Progenitor cell of endocrine pancreas (in vitro differentiated cells): ENCODE measurements around the gene CDH4. TPM values are rescaled to one million over a fixed set of nuclear protein-coding genes. Genes with fewer than 3 reads are reported as not detected.

ENCODE experiments used
- DNase-seq: peaks from one replicate; pipeline ENCODE4 v3.0.0; 2021; ENCODE audit warnings: low spot score; ENCODE audit not compliant: unreplicated experiment
- H3K27ac Mint-ChIP-seq: 2 replicates; pipeline ENCODE4 v1.8.0; 2021; ENCODE audit warnings: mild to moderate bottlenecking, moderate library complexity, mixed read lengths
- H3K27me3 Mint-ChIP-seq: 2 replicates; pipeline ENCODE4 v1.8.0; 2021; ENCODE audit warnings: mixed read lengths
- H3K36me3 Mint-ChIP-seq: 2 replicates; pipeline ENCODE4 v1.8.0; 2022; ENCODE audit warnings: mixed read lengths; ENCODE audit not compliant: insufficient read depth
- H3K4me1 Mint-ChIP-seq: 2 replicates; pipeline ENCODE4 v1.8.0; 2021; ENCODE audit warnings: low read depth, mixed read lengths
- H3K4me3 Mint-ChIP-seq: 2 replicates; pipeline ENCODE4 v1.8.0; 2021; ENCODE audit warnings: low read depth, mild to moderate bottlenecking, moderate library complexity, mixed read lengths
- H3K9me3 Mint-ChIP-seq: 2 replicates; pipeline ENCODE4 v1.8.0; 2021; ENCODE audit warnings: low read depth, mixed read lengths
- total RNA-seq: library from RNA; stranded (reverse); gene quantifications from 2 replicates; pipeline ENCODE4 v1.2.1, GENCODE V29; 2021
- TF ChIP-seq, protein P1 (sequence below): fragments of 200-600 bp; sonication (generic); IDR thresholded peaks from one replicate; pipeline ENCODE4 v1.5.0; 2021; ENCODE audit warnings: antibody characterized with exemption, mild to moderate bottlenecking; ENCODE audit not compliant: unreplicated experiment

The CDH4 gene
- total RNA-seq, 1 donor from 2014 or later: 0.43 TPM

GRCh38 chr20:61821735-61822134 lies 569.7 kb downstream of the CDH4 start:
- TF ChIP-seq, protein P1, sequence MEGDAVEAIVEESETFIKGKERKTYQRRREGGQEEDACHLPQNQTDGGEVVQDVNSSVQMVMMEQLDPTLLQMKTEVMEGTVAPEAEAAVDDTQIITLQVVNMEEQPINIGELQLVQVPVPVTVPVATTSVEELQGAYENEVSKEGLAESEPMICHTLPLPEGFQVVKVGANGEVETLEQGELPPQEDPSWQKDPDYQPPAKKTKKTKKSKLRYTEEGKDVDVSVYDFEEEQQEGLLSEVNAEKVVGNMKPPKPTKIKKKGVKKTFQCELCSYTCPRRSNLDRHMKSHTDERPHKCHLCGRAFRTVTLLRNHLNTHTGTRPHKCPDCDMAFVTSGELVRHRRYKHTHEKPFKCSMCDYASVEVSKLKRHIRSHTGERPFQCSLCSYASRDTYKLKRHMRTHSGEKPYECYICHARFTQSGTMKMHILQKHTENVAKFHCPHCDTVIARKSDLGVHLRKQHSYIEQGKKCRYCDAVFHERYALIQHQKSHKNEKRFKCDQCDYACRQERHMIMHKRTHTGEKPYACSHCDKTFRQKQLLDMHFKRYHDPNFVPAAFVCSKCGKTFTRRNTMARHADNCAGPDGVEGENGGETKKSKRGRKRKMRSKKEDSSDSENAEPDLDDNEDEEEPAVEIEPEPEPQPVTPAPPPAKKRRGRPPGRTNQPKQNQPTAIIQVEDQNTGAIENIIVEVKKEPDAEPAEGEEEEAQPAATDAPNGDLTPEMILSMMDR: no peak
- no peak for DNase-seq
- Mint-ChIP-seq H3K9me3 (peaks cover 5% of the 10 kb centered on the region), H3K36me3 (no peaks in the 10 kb centered on the region), H3K27me3 (no peaks in the 10 kb centered on the region), H3K4me1 (peaks cover 3% of the 10 kb centered on the region), H3K4me3 (no peak overlapping the region), H3K27ac (no peak overlapping the region)

- no peaks in the 10 kb centered on the region for H3K27me3 Mint-ChIP-seq
Observed at GRCh38 chr20:61822396-61822795, 570.3 kb downstream of the CDH4 start.

GRCh38 chr20:61823242-61823641 lies 571.2 kb downstream of the CDH4 start:
- Mint-ChIP-seq H3K9me3 (peaks cover 10% of the 10 kb centered on the region), H3K27me3 (no peaks in the 10 kb centered on the region), H3K4me3 (no peak overlapping the region), H3K27ac (no peak overlapping the region), H3K36me3 (no peaks in the 10 kb centered on the region), H3K4me1 (peaks cover 3% of the 10 kb centered on the region)
- DNase-seq: no peak
- TF ChIP-seq, protein P1: no peak

More at GRCh38 chr20:61822396-61822795, 570.3 kb downstream of the CDH4 start:
- DNase-seq: no peak
- Mint-ChIP-seq H3K36me3 (no peaks in the 10 kb centered on the region), H3K4me1 (peaks cover 3% of the 10 kb centered on the region), H3K4me3 (no peak overlapping the region), H3K27ac (no peak overlapping the region), H3K9me3 (peaks cover 5% of the 10 kb centered on the region)
- TF ChIP-seq, protein P1: no peak

DNA sequence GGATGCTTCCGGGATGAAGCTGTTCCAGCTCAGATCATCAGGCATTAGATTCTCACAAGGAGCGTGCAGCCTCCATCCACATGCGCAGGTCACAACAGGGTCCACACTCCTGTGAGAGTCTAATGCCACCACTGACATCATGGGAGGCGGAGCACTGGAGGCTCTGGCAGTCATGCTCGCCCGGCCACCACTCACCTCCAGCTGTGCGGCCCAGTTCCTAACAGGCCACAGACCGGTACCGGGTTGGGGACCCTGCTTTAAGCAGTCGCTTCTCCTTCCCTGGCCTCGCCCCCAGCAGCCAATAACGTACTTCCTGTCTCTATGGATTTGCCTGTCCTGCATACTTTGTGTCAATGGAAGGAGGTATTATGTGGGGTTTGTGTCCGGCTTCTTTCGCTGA lies 576.8 kb downstream of the CDH4 start:
- H3K36me3 Mint-ChIP-seq: no peaks in the 10 kb centered on the region
- peaks cover 6% of the 10 kb centered on the region for H3K9me3 Mint-ChIP-seq
- peaks cover 9% of the 10 kb centered on the region for H3K27me3 Mint-ChIP-seq
- no peaks in the 10 kb centered on the region for H3K4me1 Mint-ChIP-seq
- TF ChIP-seq, protein P1: no peak
- no peak overlapping the region for H3K27ac Mint-ChIP-seq
- H3K4me3 Mint-ChIP-seq: no peak overlapping the region
- no peak for DNase-seq

DNA sequence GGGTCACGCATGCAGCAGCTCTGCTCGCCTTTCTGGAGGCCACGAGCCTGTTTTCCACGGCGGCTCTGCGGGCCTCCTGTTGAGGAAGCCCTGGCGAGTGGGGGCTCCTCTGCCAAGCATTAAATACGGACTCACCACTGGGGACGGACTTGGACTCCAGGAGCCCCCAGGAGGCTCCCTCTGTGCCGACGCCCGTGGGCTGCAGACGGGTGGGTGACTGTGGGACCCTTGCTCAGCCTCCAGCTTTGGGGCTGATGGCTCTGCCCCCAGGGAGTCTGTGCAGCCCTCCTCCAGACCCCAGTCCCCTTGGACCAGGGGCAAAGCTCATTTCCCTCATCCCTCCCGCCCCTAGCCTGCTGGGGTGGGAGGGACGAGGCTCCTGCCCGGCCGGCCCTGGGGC lies 577.5 kb downstream of the CDH4 start:
- TF ChIP-seq, protein P1: no peak
- no peak for DNase-seq
- Mint-ChIP-seq H3K27me3 (peaks cover 9% of the 10 kb centered on the region), H3K27ac (no peak overlapping the region), H3K36me3 (no peaks in the 10 kb centered on the region), H3K4me1 (no peaks in the 10 kb centered on the region), H3K9me3 (peaks cover 6% of the 10 kb centered on the region), H3K4me3 (no peak overlapping the region)
